ENCODE results near the gene MLEC. TPM values are rescaled to one million over a fixed set of nuclear protein-coding genes. Genes with fewer than 3 reads are reported as not detected.
A peak's percentile ranks its signal among the peaks of the same experiment; 100 is the strongest.

MLEC gene
- total and polyA plus RNA-seq, 11 donors: 39.2 to 150 (median 117) TPM

DNA sequence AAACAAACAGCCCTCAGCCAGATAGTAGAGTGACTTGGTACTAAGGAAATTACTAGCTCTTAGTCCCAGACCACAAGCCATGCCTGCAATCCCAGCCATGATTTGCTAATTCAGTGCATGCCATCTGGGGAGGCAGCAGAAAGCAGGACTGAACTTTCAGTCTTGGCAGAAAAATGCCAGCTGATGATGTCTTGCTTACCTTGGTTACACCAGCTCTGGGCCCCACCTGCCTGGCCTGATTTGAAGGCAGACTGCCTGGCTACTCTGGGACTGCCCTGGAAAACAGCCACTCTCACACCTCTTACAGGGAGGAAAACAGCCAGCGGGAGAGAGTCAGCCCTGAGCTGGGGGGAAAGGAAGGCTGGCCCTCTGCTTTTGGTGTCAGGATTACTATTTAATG is 18.7 kb downstream of the MLEC start:
- H3K36me3 ChIP-seq: peaks cover 0 to 30% (median 12%) of the 10 kb centered on the region in 9 donors
- DNase-seq: no peak
- H3K4me3 ChIP-seq: no peak overlapping the region
- intact Hi-C loops (cut with DNase I): no loop called here
- no peak for TF ChIP-seq POLR2A (IDR thresholded peaks at IDR 0.05)
- TF ChIP-seq, protein P1, sequence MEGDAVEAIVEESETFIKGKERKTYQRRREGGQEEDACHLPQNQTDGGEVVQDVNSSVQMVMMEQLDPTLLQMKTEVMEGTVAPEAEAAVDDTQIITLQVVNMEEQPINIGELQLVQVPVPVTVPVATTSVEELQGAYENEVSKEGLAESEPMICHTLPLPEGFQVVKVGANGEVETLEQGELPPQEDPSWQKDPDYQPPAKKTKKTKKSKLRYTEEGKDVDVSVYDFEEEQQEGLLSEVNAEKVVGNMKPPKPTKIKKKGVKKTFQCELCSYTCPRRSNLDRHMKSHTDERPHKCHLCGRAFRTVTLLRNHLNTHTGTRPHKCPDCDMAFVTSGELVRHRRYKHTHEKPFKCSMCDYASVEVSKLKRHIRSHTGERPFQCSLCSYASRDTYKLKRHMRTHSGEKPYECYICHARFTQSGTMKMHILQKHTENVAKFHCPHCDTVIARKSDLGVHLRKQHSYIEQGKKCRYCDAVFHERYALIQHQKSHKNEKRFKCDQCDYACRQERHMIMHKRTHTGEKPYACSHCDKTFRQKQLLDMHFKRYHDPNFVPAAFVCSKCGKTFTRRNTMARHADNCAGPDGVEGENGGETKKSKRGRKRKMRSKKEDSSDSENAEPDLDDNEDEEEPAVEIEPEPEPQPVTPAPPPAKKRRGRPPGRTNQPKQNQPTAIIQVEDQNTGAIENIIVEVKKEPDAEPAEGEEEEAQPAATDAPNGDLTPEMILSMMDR (IDR thresholded peaks at IDR 0.05): no peak
- ATAC-seq: no peak
- H3K27me3 ChIP-seq: no peaks in the 10 kb centered on the region
- 71 to 92% (median 80%) methylated on average over 1 of the region's 1 CpG for WGBS, 4 donors
- no peaks in the 10 kb centered on the region for H3K9me3 ChIP-seq
- H3K4me1 ChIP-seq: peaks cover 6 to 53% (median 28%) of the 10 kb centered on the region in 12 donors
- H3K27ac ChIP-seq: no peak overlapping the region

DNA sequence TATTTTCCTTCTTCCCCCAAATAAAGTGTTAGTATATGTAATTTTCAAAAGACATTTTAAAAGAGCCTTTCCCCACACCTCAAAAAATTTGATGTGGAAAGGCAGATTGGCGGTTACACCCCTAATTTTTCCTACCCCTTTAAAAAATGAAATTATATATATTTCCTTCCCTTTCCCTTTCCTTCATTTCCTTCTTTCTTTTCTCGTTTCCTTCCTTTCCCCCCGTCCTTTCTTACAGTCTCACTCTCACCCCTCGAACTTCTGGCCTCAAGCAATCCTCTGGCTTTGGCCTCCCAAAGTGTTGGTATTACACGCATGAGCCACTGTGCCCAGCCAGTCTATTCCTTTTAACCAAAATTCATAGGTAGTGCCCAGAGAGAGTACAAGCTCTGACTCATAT is 19.1 kb downstream of the MLEC start:
- intact Hi-C loops (cut with DNase I): no loop called here

DNA sequence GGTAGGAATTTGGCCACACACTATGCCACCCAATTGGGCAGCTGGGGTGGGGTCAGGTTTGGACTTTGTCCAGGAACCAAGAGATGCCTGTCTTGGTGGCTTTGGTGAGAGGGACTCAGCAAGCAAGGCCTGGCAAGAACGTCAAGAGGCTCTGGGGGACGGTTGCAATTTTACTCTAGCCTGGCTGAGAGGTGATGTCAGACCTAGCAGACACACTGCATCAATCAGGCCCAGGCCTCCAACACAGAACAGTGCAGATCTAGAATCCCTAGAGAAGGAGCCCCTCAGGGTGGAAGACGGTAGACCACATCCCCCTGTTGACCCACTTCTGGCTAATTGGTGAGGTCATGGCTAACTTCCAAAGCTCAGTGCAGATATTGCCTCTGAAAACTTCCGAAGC is 21.7 kb downstream of the MLEC start:
- peaks cover 5 to 41% (median 26%) of the 10 kb centered on the region in 12 donors for H3K4me1 ChIP-seq
- no peaks in the 10 kb centered on the region for H3K9me3 ChIP-seq
- no peak for DNase-seq
- intact Hi-C loops (cut with DNase I): loop anchor here in 1 of 10 donors (2.0 kb wide), 1 partner anchor 60 kb away; no protein-coding TSS in a partner anchor
- H3K27me3 ChIP-seq: no peaks in the 10 kb centered on the region
- no peak overlapping the region for H3K4me3 ChIP-seq
- no peak for TF ChIP-seq POLR2A (IDR thresholded peaks at IDR 0.05)
- TF ChIP-seq, protein P1 (IDR thresholded peaks at IDR 0.05): no peak
- peaks cover 0 to 10% (median 5%) of the 10 kb centered on the region in 9 donors for H3K36me3 ChIP-seq
- 74 to 87% (median 78%) methylated on average over 4 of the region's 4 CpGs for WGBS, 4 donors
- H3K27ac ChIP-seq: no peak overlapping the region
- no peak for ATAC-seq

More for the DNA sequence above, 19.1 kb downstream of the MLEC start:
- peaks cover 0 to 25% (median 9%) of the 10 kb centered on the region in 9 donors for H3K36me3 ChIP-seq
- DNase-seq: no peak
- WGBS, 4 donors: 71 to 83% (median 79%) methylated on average over 5 of the region's 5 CpGs
- TF ChIP-seq, protein P1 (IDR thresholded peaks at IDR 0.05): no peak
- TF ChIP-seq POLR2A (IDR thresholded peaks at IDR 0.05): no peak
- H3K4me1 ChIP-seq: peaks cover 6 to 53% (median 25%) of the 10 kb centered on the region in 12 donors
- no peak overlapping the region for H3K27ac ChIP-seq
- no peaks in the 10 kb centered on the region for H3K9me3 ChIP-seq
- ATAC-seq: no peak
- no peak overlapping the region for H3K4me3 ChIP-seq
- no peaks in the 10 kb centered on the region for H3K27me3 ChIP-seq

DNA sequence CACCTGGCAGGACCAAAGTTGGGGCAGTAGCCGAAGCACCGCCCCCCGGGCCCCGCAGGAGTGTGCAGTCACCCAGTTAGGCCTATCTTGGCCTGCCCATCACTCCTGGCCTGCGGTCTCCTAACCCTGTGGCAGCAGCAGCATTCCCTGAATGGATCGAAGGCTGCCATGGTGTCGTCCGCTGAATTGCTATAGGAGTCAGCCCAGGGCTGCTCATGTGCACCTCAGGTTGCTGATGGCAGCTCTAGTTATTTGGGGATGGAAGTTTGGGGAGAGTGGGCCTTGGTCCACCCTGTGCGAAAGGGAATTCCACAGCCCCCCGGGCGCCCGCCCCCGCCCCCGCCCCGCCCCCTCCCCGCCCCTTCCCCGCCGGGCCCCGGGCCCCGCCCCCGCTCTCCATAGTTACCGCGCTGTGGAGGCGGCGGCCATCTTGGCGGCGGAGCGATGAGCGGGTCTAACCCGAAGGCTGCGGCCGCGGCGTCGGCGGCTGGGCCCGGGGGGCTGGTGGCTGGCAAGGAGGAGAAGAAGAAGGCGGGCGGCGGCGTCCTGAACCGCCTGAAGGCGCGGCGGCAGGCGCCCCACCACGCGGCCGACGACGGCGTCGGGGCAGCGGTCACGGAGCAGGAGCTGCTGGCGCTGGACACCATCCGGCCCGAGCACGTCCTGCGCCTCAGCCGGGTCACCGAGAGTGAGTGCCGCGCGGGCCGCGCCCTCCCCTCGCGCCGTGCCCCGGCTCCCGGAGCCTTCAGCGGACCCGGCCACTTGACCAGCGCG is 23.3 kb downstream of the MLEC start, which contains the start of gene UNC119B:
UNC119B (plus strand) TSS at position 428 of the 774 bp plus-strand sequence; CDS start at position 445, 17 bp downstream.
- peak; percentile 71 to 89 (median 82) for DNase-seq
- intact Hi-C loops (cut with DNase I): loop anchor here in 7 of 10 donors (2.0 to 10.0 kb wide), 5 partner anchors 21 to 265 kb away; partner anchors contain the start of genes POP5 (in 3 of the 7), HNF1A (in 2 of the 7) and MLEC (in 2 of the 7)
- peaks cover 0 to 23% (median 15%) of the 10 kb centered on the region in 9 donors for H3K36me3 ChIP-seq
- H3K9me3 ChIP-seq: no peaks in the 10 kb centered on the region
- peak within 1 kb of the TSS; percentile 70 to 95 (median 90) for H3K27ac ChIP-seq
- H3K4me3 ChIP-seq: peak within 1 kb of the TSS; percentile 54 to 99 (median 82)
- TF ChIP-seq, protein P1 (IDR thresholded peaks at IDR 0.05): no peak
- TF ChIP-seq POLR2A (IDR thresholded peaks at IDR 0.05): no peak
- no peaks in the 10 kb centered on the region for H3K27me3 ChIP-seq
- peak; percentile 47 to 95 (median 90) for ATAC-seq
- peaks cover 4 to 35% (median 27%) of the 10 kb centered on the region in 12 donors for H3K4me1 ChIP-seq
- 0 to 1% (median 0%) methylated on average over 18 to 70 of the region's 76 CpGs for WGBS, 4 donors
